Measurements from ENCODE around the gene IMPDH1.

GRCh38 chr7:128400566-128400965 lies 9.2 kb downstream of the IMPDH1 start:
- TF ChIP-seq CTCF (conservative IDR thresholded peaks at IDR 0.05; ENCODE audit: low read length) (no peak), EZH2phosphoT487 (IDR thresholded peaks at IDR 0.05; ENCODE audit: borderline replicate concordance) (no peak)

All from Loucy (cell line).